Measurements from ENCODE around the gene FOXRED1.

GRCh38 chr11:126232683-126233082 is 36.3 kb upstream of the FOXRED1 start:
- TF ChIP-seq, protein P1, sequence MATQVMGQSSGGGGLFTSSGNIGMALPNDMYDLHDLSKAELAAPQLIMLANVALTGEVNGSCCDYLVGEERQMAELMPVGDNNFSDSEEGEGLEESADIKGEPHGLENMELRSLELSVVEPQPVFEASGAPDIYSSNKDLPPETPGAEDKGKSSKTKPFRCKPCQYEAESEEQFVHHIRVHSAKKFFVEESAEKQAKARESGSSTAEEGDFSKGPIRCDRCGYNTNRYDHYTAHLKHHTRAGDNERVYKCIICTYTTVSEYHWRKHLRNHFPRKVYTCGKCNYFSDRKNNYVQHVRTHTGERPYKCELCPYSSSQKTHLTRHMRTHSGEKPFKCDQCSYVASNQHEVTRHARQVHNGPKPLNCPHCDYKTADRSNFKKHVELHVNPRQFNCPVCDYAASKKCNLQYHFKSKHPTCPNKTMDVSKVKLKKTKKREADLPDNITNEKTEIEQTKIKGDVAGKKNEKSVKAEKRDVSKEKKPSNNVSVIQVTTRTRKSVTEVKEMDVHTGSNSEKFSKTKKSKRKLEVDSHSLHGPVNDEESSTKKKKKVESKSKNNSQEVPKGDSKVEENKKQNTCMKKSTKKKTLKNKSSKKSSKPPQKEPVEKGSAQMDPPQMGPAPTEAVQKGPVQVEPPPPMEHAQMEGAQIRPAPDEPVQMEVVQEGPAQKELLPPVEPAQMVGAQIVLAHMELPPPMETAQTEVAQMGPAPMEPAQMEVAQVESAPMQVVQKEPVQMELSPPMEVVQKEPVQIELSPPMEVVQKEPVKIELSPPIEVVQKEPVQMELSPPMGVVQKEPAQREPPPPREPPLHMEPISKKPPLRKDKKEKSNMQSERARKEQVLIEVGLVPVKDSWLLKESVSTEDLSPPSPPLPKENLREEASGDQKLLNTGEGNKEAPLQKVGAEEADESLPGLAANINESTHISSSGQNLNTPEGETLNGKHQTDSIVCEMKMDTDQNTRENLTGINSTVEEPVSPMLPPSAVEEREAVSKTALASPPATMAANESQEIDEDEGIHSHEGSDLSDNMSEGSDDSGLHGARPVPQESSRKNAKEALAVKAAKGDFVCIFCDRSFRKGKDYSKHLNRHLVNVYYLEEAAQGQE (IDR thresholded peaks at IDR 0.05; ENCODE audit: low read depth) = no peak
- no peak for TF ChIP-seq MAX (IDR thresholded peaks at IDR 0.05)
- no peak for TF ChIP-seq EP300 (IDR thresholded peaks at IDR 0.05; ENCODE audit: borderline replicate concordance)
- no peak for TF ChIP-seq NFIC (IDR thresholded peaks at IDR 0.05)
- TF ChIP-seq TCF12 (IDR thresholded peaks at IDR 0.05; ENCODE audit: low read depth) = no peak
- TF ChIP-seq EGR1 (IDR thresholded peaks at IDR 0.05) = no peak
- TF ChIP-seq ZBTB7A (IDR thresholded peaks at IDR 0.05; ENCODE audit: low read depth) = no peak
- no peak for TF ChIP-seq RAD21 (IDR thresholded peaks at IDR 0.05; ENCODE audit: low read depth)
- TF ChIP-seq CREB1 (IDR thresholded peaks at IDR 0.05; ENCODE audit: low read depth) = no peak
- TF ChIP-seq CEBPB (IDR thresholded peaks at IDR 0.05) = no peak

Measured in Ishikawa (cell line).